Thoracic aorta (tissue), 2 donors: ENCODE measurements around the gene ATXN8OS. TPM values are rescaled to one million over a fixed set of nuclear protein-coding genes. Genes with fewer than 3 reads are reported as not detected.
"Not testable (repeated sequence)": the region's sequence is repeated elsewhere in the genome, so short reads cannot be mapped to it uniquely, and the experiment has no call there.

Experiments
- ATAC-seq: fragments of 150-250 bp; one replicate; pipeline ENCODE4 v1.8.0; 2017; ENCODE audit warnings: low read depth; ENCODE audit not compliant: insufficient number of reproducible peaks, low FRiP score
- DNase-seq: peaks from one replicate; pipeline ENCODE4 v3.0.0-alpha.2; 2020; ENCODE audit warnings: low spot score
- H3K27ac ChIP-seq, 2 donors: fragments of 200-600 bp; sonication (generic); 1 replicate in 1 of 2; 2 replicates in 1 of 2; pipeline ENCODE4 v1.5.1; 2016; ENCODE audit warnings: mild to moderate bottlenecking in 2 of 2, moderate library complexity in 2 of 2
- H3K27me3 ChIP-seq: fragments of 200-600 bp; sonication (generic); replicated peaks from 2 replicates; pipeline ENCODE4 v1.6.0; 2016; ENCODE audit warnings: mild to moderate bottlenecking; ENCODE audit not compliant: insufficient read depth
- H3K36me3 ChIP-seq: fragments of 200-600 bp; sonication (generic); one replicate; pipeline ENCODE4 v1.5.1; 2016
- H3K4me1 ChIP-seq, 2 donors: fragments of 200-600 bp; sonication (generic); 1 replicate in 1 of 2; 2 replicates in 1 of 2; pipeline versions ENCODE4 v1.5.1 to v1.6.0; 2016; ENCODE audit warnings: low read depth in 2 of 2, mild to moderate bottlenecking in 1 of 2; ENCODE audit not compliant: control insufficient read depth in 1 of 2
- H3K4me3 ChIP-seq: fragments of 200-600 bp; sonication (generic); 2 replicates; pipeline ENCODE4 v1.5.1; 2016; ENCODE audit warnings: mild to moderate bottlenecking
- H3K9me3 ChIP-seq: fragments of 200-600 bp; sonication (generic); 2 replicates; pipeline ENCODE4 v1.5.1; 2016
- total RNA-seq, 2 donors: library from RNA; depleted of rRNA; stranded (reverse); fragments of >200 nt; gene quantifications; one replicate each; pipeline versions ENCODE4 v1.1.0 to v1.2.3, GENCODE V29; 2016
- TF ChIP-seq, protein P1 (sequence below): fragments of 200-600 bp; sonication (generic); IDR thresholded peaks from one replicate; pipeline ENCODE4 v1.5.1; 2019; ENCODE audit warnings: antibody characterized with exemption

Gene ATXN8OS
- total RNA-seq, 2 donors from 2014 or later = not detected

DNA sequence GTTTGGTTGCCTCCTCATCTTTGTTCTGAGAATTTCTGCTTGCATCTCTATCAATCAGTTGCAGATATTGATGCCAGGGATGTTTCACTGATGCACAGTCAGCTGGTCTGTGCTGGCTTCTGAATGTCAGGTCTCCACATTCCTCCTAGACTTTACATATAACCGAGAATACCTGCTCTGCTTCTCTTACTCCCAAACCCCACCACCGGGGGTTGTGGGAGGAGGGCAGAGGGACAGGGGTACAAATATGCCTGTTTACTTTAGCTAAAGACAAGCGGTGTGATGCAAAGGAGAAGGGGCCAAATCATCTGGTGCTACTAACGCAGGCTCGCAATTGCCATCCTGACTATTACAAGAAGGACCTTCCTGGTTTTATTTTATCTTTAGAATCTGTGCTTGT, 18.1 kb downstream of the ATXN8OS start:
- H3K36me3 ChIP-seq = no peaks in the 10 kb centered on the region
- no peaks in the 10 kb centered on the region for H3K4me1 ChIP-seq
- no peaks in the 10 kb centered on the region for H3K27me3 ChIP-seq
- no peak overlapping the region for H3K4me3 ChIP-seq
- H3K27ac ChIP-seq = no peak overlapping the region
- TF ChIP-seq, protein P1, sequence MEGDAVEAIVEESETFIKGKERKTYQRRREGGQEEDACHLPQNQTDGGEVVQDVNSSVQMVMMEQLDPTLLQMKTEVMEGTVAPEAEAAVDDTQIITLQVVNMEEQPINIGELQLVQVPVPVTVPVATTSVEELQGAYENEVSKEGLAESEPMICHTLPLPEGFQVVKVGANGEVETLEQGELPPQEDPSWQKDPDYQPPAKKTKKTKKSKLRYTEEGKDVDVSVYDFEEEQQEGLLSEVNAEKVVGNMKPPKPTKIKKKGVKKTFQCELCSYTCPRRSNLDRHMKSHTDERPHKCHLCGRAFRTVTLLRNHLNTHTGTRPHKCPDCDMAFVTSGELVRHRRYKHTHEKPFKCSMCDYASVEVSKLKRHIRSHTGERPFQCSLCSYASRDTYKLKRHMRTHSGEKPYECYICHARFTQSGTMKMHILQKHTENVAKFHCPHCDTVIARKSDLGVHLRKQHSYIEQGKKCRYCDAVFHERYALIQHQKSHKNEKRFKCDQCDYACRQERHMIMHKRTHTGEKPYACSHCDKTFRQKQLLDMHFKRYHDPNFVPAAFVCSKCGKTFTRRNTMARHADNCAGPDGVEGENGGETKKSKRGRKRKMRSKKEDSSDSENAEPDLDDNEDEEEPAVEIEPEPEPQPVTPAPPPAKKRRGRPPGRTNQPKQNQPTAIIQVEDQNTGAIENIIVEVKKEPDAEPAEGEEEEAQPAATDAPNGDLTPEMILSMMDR = no peak
- DNase-seq = no peak
- H3K9me3 ChIP-seq = no peaks in the 10 kb centered on the region
- ATAC-seq = no peak

DNA sequence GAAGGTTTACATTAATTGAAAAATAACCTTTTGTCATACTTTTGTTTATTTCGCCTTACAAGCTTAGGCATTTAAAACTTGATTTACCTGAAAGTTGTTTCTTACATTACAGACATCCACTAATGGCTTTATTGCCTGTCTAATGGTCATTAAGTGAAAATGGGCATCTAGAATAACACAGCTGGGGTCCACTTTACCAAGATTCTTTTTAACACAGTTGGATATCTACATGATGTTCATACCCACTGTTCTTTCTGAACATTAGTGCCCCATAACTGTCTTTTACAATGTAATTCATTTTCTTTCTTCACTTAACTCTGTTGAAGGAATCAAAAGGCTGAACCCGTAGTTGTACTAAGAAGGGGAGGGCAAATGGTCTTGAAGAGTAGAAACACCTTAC, 20.5 kb downstream of the ATXN8OS start:
- DNase-seq (no peak), ATAC-seq (no peak)
- no peaks in the 10 kb centered on the region for H3K4me1 ChIP-seq
- H3K27me3 ChIP-seq = no peaks in the 10 kb centered on the region
- no peaks in the 10 kb centered on the region for H3K9me3 ChIP-seq
- no peak overlapping the region for H3K4me3 ChIP-seq
- no peaks in the 10 kb centered on the region for H3K36me3 ChIP-seq
- no peak overlapping the region for H3K27ac ChIP-seq
- TF ChIP-seq, protein P1 = no peak

GRCh38 chr13:70142658-70143057, 35.0 kb downstream of the ATXN8OS start:
- H3K27me3 ChIP-seq, H3K9me3 ChIP-seq, DNase-seq, ATAC-seq, H3K36me3 ChIP-seq, H3K4me1 ChIP-seq, H3K27ac ChIP-seq, H3K4me3 ChIP-seq: not testable (repeated sequence)

GRCh38 chr13:70162141-70162540, 54.5 kb downstream of the ATXN8OS start:
- H3K9me3 ChIP-seq = no peaks in the 10 kb centered on the region
- ATAC-seq (no peak), DNase-seq (no peak)
- TF ChIP-seq, protein P1 = no peak
- H3K27me3 ChIP-seq = no peaks in the 10 kb centered on the region
- H3K36me3 ChIP-seq = no peaks in the 10 kb centered on the region
- no peak overlapping the region for H3K4me3 ChIP-seq
- H3K4me1 ChIP-seq = no peaks in the 10 kb centered on the region
- H3K27ac ChIP-seq = no peak overlapping the region

- TF ChIP-seq, protein P1 = no peak
- no peak for DNase-seq
- H3K27ac ChIP-seq = no peak overlapping the region
- no peaks in the 10 kb centered on the region for H3K36me3 ChIP-seq
- no peak overlapping the region for H3K4me3 ChIP-seq
- H3K27me3 ChIP-seq = no peaks in the 10 kb centered on the region
- H3K4me1 ChIP-seq = no peaks in the 10 kb centered on the region
- ATAC-seq = no peak
- no peaks in the 10 kb centered on the region for H3K9me3 ChIP-seq
Observed at GRCh38 chr13:70170689-70171088, 63.1 kb downstream of the ATXN8OS start.

GRCh38 chr13:70171151-70171550, 63.5 kb downstream of the ATXN8OS start:
- Histone ChIP-seq H3K4me1 (no peaks in the 10 kb centered on the region), H3K4me3 (no peak overlapping the region), H3K9me3 (no peaks in the 10 kb centered on the region), H3K27ac (no peak overlapping the region), H3K27me3 (no peaks in the 10 kb centered on the region), H3K36me3 (no peaks in the 10 kb centered on the region)
- TF ChIP-seq, protein P1 = no peak
- DNase-seq (no peak), ATAC-seq (no peak)
